Measurements from ENCODE around the gene TEDC1.
A peak's percentile ranks its signal among the peaks of the same experiment; 100 is the strongest.

Gene TEDC1, protein sequence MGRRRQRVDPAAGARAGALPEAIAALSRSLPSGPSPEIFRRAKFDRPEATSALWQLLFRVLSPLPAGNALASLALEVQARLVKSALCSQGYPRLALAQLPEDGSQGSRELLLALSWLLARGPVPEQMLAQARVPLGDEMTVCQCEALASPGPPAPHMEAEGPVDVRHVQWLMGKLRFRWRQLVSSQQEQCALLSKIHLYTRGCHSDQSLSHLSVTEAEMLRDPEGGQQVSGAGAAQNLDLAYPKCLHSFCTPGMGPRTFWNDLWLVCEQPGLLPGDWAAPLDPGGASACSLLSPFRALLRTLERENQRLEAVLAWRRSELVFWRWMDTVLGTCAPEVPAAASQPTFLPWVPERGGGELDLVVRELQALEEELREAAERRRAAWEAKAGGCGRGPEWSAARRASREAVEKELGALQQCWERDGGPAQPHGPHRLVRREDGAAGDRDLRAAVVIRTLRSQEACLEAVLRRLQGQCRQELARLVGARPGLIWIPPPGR

DNA sequence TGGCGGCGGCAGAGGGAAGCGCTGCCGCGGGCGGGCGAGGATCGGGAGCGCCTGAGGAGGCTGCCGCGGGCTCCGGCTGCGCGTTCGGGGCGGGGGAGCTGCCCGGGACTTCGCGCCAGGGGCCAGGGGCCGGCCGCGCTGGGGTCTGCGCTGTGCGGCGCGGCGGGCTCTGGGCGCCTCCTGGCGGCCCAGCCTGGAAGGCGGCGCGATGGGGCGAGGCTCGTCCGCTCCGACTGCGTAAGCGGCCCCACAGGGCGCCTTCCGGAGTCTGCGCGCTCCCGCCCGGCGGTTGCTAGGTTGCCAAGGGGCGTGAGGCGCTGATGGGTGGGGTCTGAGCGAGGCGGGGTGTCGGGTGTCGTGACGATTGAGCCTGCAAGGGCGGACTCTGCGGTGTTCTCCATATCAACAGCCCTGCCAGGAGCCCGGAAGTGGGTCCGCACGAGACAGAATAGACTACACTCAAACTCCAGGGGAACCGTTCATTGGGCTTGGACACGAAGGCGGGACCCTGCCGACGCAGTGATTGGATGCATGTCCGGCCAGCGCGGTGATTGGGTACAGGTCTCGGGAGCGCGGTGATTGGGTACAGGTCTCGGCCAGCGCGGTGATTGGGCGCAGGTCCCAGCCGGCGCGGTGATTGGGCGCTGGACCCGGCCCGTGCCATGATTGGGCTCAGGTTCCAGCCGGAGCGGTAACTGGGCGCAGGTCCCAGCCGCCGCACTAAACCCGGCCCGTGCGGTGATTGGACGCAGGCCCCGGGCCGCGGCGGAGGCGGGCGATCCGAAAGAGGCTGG lies at the start of gene TEDC1:
TSS of gene TEDC1 (plus strand) at position 675 of the 794 bp plus-strand sequence. CDS start 130 bp downstream, outside the sequence.
- peak; percentile 100 for DNase-seq

DNA sequence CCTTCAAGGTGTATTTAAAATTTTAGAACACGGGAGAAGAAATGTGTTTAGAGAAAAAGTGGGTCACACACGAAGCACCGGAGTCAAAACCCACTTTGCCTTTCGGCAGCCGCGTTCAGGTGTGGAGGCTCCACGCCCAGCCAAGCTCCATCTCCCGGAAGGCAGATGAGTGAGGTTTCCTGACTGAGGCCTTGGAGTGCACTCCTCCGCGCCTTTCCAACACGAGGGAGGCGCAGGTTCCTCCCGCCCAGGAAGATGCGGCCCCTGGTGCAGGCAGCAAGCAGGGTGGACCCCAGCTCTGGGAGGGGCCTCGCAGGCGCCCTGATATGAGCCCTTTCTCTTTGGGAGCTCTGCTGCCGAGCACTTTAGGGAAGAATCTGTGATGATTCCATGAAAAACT lies 48.9 kb upstream of the TEDC1 start:
- no peak for DNase-seq

DNA sequence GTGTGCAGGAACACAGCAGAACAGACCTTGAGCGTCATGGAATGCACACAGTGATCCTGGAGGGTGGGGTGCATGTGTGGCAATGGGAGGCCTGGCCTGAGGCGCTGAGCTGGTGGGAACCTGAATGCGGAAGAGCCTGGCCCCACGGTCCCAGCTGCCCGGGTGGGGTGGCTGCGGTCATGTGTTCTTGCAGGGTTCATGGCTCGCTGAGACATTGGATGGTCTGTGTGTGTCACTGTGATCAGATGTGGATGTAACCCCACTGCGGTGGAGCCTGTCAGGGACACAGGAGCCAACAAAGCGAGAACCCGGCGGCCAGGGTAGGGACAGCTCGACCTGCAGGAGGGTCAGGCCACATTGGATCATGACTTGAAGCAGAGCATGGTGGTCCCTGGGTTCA lies 48.2 kb upstream of the TEDC1 start:
- DNase-seq: no peak

DNA sequence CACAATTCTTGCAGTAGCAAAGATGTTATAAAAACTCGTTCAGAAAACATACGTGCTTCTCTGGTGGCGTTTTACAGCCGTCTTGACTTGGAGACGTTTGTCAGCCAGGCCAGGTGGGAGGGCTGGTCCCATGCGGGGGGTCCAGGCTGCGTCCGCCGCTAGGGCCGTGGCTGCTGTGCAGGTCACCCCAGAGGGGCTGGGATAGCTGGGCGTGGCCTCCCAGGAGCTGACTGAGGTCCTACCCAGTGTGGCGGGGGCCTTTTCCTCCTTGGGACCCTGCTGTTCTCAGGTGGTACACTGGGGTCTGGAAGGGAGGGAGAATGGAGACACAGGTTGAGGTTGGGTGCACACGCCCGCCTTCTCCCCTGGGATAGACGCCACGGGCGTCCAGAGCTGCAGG lies 46.2 kb upstream of the TEDC1 start:
- no peak for DNase-seq

DNA sequence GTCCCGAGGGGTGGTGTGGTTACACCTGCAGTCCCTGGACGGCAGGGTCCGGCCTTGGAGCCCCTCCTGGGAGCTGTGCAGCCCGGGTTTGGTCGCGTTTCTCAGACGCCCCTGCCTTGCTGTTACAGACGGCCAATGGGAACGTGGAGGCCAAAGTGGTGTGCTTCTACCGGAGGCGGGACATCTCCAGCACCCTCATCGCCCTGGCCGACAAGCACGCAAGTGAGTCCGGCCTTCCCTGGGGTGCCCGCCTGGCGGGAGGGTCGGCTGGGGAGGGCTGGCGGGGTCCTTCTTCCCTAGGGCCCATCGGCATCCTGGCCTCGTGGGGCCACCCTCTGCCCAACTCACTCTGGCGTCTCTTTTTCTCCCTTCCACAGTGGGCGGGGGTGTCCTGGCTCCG lies 45.8 kb upstream of the TEDC1 start:
- DNase-seq: no peak

DNA sequence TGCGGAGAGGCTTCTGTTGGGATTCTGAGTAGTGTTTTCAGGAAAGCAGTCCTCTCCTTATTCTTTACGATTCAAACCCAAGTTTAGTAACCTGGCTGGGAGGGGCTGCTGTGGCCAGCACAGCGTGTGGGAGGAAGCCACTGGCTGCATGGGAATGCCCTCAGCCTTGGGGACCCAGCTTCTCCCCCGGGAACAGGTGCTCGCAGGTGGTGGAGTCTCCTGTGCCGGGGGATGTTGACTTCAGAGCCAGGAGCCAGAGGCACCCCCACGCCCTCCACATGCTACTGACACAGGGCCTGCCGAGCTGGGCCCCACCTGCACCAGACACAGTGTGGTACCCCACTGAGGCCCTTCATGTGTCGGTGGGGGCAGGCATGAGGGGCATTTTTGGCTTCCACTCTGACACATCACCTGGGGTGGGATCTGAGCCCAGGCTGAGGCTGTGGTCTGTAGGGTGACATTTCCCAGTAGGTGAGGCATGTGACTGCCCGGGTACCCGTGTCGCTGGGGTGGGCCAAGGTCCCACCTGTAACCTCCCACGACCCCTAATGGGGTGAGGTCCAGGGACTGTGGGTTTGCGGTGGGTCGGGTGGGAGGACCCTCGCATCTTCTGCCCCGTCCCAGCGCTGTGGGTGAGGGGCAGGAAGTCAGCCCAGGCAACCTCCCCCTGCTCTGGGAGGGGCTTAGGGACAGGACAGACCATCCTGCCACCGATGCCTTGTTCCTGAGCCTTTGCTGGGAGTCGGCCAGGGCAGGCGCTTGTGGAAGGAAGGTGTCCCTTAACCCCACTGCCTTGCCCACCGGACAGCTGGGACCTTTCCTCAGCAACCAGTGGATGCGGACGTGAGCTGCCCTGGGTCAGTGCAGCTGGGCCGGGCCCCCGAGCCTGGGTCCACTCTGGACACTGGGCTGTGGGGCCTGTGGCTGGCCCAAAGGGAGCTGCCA lies 44.9 kb upstream of the TEDC1 start:
- DNase-seq: no peak

DNA sequence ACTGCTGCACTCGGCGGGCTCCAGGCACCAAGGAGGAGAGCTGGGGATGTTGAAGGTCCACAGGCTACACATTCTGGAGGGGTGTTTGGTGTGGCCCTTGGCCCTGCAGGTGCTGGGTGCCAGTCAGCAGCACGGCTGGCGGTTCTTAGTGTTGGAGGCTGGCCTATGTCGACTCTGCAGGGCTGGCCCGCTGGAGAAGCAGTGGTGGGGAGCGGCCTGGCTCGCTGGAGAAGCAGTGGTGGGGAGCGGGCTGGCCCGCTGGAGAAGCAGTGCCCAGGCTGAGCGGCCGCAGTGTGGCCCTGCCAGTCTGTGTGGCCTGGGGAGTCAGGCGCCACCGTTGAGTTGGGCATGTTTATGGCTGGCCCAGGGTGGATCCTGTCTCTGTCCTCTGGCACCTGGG lies 44.1 kb upstream of the TEDC1 start:
- DNase-seq: no peak

DNA sequence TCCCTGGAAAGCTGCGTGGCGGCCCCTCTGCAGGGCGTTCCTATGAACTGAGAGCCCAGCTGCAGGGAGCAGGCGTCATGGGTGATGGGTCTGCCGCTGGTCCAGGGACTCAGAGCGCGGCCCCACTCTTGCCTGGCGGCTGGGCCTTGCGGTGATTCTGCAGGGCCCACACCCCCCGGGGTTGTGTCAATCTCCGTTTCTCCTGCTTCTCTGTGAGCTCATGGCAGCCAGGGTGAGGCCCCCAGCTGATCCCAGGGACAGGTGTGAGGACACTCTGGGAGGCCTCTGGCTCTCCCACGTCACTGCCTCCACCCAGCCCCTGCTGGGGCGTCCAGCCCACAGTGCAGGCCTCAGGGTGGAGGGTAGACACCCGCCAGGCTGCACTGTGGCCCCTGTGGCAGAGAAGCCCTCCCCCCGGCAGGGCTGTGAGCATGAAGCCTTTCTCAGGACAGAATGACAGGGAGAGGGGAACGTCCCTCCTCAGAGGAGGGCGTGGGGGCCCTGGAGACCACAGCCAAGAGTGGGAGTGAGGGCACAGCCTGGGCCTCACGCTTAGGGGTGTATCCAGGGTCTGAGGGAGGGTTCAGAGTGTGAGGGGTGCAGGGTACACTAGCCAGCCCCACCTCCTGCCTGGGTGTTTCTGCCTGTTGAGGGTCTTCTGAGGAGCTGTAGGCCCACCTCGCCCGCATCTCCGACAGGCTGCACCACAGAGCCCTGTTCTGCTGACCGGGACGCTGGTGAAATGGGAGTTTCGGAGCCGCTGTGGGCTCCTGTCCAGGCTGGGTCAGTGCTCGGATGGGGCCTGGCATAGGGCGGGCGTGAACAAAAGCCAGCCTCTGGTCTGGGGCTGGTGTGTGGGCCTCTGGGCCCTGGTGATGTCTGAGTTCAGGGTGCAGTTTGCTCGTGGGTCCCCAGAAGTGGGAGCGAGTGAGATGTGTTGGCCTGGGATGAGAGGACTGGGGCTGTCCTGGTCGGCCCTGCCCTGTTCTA lies 43.1 kb upstream of the TEDC1 start:
- no peak for DNase-seq

DNA sequence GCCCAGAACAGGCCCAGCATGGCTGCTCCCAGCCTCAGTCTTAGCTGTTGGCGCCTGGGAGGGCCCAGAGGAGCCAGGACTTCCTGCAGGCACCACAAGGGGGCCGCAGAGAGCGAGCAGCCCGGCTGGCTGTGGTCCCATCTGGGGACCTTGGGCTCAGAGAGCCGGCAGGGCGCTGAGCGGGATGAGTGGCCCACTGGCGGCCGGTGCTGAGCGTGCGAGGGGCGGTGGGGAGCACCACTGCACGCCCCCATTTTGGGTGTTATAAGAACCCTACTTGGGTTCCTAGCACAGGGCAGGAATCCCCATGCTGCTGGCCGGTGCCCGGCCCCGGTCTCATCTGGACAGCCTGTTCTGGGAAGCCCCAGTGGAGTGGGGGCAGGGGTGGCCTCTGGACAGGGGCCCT lies 42.3 kb upstream of the TEDC1 start:
- peak; percentile 72 to 73 for DNase-seq

DNA sequence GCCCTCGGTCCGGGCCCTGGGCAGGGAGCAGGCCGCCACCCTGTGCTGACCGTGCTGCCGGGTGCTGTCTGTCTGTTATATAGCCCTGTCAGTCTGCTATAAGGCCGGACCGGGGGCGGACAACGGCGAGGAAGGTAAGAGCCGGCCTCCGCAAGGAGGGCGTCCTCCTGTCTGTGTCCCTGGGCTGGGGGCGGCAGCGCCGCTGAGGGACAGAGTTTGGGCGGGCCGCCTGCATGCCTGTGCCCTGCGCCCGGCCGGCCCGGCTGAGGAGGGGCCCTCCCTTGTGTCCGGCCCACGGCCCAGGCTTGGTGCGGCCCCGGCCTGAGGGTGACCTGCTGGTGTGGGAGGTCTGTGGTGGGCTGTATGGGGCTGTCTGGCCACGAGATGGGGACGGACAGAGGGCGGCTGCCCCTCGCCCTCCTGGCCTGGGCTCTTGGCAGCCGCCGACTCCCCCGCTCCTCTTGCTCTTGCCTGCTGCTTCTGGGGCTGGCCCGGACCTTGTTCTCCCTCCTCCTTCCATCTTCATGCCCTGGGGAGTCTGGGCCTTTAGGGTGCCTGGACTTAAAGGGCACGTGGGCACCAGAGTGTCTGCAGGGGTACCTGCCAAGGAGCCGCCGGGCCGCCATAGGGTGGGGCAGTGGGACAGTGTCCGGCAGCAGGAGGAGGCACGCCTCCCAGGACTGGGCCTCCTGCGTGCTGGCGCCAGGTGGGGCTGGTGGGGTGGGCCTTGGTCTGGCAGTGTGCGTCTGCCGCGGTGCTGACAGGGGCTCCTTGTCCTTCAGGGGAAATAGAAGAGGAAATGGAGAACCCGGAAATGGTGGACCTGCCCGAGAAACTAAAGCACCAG lies 41.5 kb upstream of the TEDC1 start:
- DNase-seq: no peak

DNA sequence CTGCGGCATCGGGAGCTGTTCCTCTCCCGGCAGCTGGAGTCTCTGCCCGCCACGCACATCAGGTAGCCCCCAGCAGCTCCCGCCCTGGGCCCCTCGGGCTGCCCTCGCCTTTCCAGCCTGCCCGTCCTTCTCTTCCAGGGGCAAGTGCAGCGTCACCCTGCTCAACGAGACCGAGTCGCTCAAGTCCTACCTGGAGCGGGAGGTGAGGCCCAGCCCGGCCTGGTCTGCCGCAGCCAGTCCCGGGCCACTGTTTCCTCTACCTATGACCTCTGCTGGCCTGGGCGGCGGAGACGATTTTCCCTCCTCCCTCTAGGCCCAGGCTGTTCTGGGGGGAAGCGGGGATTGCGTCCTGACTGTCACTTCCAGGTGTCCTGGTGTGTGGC lies 40.9 kb upstream of the TEDC1 start:
- DNase-seq: no peak

DNA sequence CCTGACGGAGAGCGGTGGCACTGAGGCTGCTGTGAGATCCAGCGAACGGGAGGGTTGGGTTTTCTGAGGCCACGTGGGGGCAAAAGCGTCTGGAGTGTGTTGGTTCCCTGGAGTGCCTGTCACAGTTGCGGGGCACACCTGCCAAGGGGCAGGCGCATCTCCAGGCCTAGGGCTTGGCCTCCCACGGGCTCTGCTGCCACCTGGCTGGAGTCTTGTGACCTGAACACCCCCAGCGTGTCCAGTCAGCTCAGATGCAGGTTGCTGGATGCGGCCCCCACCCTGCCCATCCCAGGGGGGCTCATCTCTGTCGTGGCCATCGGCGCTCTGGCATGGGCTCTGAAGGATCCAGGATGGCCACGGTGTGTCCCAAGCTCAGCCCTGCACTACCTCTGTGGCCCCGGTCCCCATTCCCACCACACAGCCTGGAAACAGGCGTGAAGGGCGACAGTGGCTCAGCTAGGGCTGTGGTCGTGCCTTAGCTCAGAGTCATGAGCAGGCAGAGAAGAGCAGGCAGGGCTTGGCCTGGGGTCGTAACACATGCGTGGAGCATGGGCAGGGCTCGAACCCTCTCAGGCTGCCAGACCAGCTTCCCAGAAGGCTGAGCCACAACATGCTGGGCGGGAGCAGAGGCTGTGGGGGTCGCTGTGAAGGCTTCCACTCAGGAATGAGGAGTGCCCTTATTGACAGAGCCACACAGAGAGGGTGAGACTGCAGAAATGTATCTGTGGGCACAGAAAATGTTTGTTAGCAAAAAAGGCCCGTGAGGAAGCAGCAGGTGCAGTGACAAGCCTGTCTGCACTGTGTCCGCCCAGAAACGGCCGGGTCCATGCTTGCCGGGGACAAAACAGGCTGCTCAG lies 40.0 kb upstream of the TEDC1 start:
- DNase-seq: no peak

DNA sequence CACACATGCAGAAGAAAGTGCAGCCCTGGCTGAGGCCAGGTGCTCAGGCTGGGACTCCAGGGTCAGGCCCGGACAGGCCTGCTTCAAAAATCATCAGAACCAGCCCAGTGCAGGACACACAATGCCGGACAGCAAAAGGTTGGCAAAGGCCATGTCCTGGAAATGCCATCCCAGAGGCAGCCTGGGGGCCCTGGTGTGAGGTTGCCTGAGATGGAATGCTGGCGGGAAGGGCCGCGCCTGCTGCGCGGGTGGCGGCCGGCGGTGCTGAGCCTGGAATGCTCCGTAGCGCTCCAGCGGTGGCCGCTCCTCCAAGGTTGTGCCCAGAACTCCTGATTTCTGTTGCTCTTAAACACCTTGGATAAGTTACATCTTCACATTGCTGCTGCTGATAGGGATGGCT lies 38.1 kb upstream of the TEDC1 start:
- no peak for DNase-seq

DNA sequence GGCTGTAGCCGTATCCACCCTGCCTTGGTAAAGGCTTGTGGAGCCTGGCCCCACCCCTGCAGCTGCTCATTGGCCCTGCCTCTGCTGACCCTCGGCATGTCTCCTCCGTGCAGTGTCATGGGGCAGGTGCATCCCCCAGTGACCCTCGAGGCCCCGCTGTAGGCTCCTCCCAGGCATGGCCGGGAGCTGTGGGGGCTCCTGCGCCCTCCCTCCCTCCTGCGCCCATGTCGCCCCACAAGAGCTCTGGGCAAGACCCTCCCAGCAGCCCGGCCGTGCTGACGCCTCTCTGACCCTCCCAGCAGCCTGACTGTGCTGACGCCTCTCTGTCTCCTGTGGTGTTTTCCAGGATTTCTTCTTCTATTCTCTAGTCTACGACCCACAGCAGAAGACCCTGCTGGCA lies 37.2 kb upstream of the TEDC1 start:
- DNase-seq: no peak

DNA sequence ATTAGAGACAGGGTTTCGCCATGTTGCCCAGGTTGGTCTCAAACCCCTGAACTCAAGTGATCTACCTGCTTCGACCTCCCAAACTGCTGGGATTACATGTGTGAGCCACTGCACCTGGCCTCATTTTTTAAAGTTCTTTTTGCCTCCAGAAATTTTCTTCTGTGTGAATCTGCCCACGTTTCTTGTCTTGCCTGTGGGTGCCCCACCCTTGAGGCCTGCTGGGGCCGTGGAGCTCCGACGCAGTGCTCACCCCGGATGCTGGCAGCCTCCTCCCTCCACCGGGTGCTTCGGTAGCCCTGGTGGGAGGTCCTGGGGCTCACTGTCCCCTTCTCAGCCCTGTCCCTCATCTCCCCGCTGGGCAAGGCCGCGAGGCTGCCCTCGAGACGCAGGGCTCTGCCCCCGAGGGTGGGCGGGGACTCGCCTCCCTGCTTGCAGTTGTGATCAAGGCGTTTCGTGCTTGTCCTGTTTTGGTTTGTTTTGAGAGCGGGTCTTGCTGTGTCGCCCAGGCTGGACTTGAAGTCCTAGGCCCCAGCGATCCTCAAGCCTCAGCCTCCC lies 35.9 kb upstream of the TEDC1 start:
- no peak for DNase-seq

DNA sequence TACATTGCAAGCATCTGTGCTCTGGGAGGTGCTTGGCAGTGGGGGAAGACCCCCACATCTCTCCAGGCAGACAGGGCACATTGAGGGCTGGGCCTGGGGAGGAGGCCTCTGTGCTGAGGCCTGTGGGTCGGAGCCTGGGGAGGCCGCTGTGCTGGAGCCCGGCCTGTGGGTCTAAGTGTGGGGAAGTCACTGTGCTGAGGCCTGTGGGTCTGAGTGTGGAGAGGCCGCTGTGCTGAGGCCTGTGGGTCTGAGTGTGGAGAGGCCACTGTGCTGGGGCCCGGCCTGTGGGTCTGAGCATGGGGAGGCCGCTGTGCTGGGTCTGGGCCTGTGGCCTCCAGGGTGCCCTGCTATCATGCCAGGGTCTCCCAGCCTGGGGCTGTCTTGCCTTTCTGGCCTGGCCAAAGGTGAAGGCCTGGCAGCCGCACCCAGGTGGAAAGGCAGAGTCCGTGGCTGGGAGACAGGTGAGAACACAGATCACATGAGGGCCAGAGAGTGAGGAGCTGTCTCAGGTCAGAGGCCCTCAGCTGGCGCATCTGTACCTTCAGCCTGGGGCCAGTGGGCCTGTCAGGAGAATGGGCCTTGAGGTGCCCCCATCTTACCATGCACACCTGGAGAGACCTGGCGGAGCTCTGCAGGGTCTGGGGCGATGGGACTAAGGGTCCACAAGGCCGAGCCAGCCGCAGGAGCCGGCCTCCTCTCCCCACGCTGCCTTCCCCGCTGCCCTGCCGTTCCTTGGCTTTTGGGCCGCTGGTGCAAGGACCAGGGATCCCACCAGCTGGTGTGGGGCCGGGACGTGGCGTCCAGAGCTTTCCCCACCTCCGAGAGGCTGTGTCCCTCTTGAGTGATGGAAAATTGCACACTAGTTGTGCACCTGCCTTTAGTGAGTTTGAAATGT lies 35.0 kb upstream of the TEDC1 start:
- no peak for DNase-seq

DNA sequence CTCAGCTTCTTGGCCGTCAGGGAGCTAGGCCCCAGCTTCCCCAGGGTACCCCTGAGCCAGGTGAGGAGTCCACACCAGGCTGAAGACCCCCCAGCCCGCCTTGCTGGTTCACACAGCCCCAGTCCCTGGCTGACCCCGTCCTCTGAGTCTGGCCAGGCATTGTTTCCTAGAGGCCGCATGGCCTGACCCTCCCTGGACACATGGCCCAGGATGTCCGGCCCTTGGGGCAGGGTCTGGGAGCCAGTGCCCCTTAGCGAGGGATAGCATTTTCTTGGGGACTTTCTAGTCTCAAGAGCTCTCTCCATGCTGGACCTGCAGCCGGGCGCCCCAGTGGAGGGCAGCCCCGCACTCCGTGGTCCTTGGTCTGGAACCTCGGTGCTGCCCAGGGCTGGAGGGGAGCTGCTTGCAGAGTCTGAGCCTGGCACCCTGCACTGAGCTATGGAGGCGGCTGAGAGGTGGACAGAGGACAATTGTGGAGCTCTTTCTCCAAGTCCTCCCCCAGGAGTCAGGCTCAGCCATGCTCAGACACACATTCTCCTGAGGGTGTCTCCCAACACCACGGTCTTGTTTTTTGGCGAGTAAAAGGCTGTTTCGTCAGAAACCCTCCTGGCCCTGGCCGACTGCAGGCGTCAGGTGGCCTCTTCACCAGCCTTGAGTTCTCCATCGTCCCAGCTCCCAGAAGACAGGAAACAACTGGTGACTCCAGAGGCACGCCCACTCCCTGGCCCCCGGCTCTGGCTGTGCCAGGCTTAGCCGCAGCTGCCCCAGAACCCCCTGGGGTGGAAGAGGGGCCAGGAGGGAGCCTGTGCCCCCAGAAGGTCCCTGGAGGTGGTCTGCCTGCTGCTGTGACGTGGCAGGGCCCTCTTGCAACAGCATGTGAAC lies 34.1 kb upstream of the TEDC1 start:
- DNase-seq: no peak

All from CD4-positive, alpha-beta T cell treated with Interleukin-4 for 1 hour (primary cell).